HepG2 (cell line): ENCODE measurements around the gene BCL2L11. TPM values are rescaled to one million over a fixed set of nuclear protein-coding genes. Genes with fewer than 3 reads are reported as not detected.
A peak's percentile ranks its signal among the peaks of the same experiment; 100 is the strongest.

ENCODE experiments used
- CAMTA2 ChIP-seq: sonication (generic); formaldehyde crosslinking; IDR thresholded peaks from 2 replicates; pipeline ENCODE4 v1.4.0; 2020; ENCODE audit warnings: mild to moderate bottlenecking, missing genetic modification reagents, borderline replicate concordance
- FOXO1 ChIP-seq: sonication (generic); formaldehyde crosslinking; IDR thresholded peaks from 2 replicates; pipeline ENCODE4 v1.4.0; 2020; ENCODE audit warnings: missing genetic modification reagents
- HBP1 ChIP-seq: IDR thresholded peaks from 2 replicates; pipeline ENCODE4 v1.6.1; 2016; ENCODE audit warnings: low read depth, control low read depth
- HNRNPUL1 ChIP-seq: fragments of 200-400 bp; formaldehyde crosslinking; IDR thresholded peaks from 2 replicates; pipeline ENCODE4 v1.6.1; 2017; ENCODE audit warnings: low read depth, mild to moderate bottlenecking, low read length, moderate library complexity
- NCOA5 ChIP-seq: sonication (generic); formaldehyde crosslinking; IDR thresholded peaks from 2 replicates; pipeline ENCODE4 v1.4.0; 2020; ENCODE audit warnings: missing genetic modification reagents
- RFXANK ChIP-seq: IDR thresholded peaks from 2 replicates; pipeline ENCODE4 v1.6.1; 2016
- SOX6 ChIP-seq, 2 experiments: fragments of 450-650 bp in 1 of 2; sonication (generic) in 1 of 2; formaldehyde crosslinking in 1 of 2; IDR thresholded peaks; 2 replicates each; pipeline versions ENCODE4 v1.4.0 to v1.6.1; 2017 to 2020; ENCODE audit warnings: antibody characterized with exemption in 1 of 2, mild to moderate bottlenecking in 1 of 2, missing genetic modification reagents in 1 of 2
- TBP ChIP-seq: sonication (generic); formaldehyde crosslinking; IDR thresholded peaks from 2 replicates; pipeline ENCODE4 v1.5.0; 2020; ENCODE audit warnings: missing genetic modification reagents
- TFDP1 ChIP-seq: IDR thresholded peaks from 2 replicates; pipeline ENCODE4 v1.6.1; 2016; ENCODE audit warnings: missing compliant biosample characterization, missing genetic modification reagents, borderline replicate concordance
- XRCC5 ChIP-seq: fragments of 200-400 bp; formaldehyde crosslinking; optimal IDR thresholded peaks from 2 replicates; pipeline ENCODE3; 2017; ENCODE audit warnings: mild to moderate bottlenecking, low read length
- ZBTB8A ChIP-seq: sonication (generic); formaldehyde crosslinking; IDR thresholded peaks from 2 replicates; pipeline ENCODE4 v1.4.0; 2020; ENCODE audit warnings: mild to moderate bottlenecking, low read depth, missing genetic modification reagents, borderline replicate concordance
- ZFYVE20 ChIP-seq: sonication (generic); formaldehyde crosslinking; IDR thresholded peaks from 2 replicates; pipeline ENCODE4 v1.8.0; 2023; ENCODE audit warnings: low read depth, mild to moderate bottlenecking, moderate library complexity, missing genetic modification reagents, borderline replicate concordance
- ZNF260 ChIP-seq: sonication (generic); formaldehyde crosslinking; IDR thresholded peaks from 2 replicates; pipeline ENCODE4 v1.4.0; 2020; ENCODE audit warnings: missing genetic modification reagents, low read depth, mild to moderate bottlenecking, borderline replicate concordance
- ZNF296 ChIP-seq: sonication (generic); formaldehyde crosslinking; conservative IDR thresholded peaks from 2 replicates; pipeline ENCODE4 v1.5.0; 2020; ENCODE audit warnings: mild to moderate bottlenecking, missing genetic modification reagents
- ZNF33A ChIP-seq: sonication (generic); formaldehyde crosslinking; IDR thresholded peaks from 2 replicates; pipeline ENCODE4 v1.5.1; 2020; ENCODE audit warnings: missing genetic modification reagents, mild to moderate bottlenecking, moderate library complexity, borderline replicate concordance
- ZNF800 ChIP-seq: sonication (generic); formaldehyde crosslinking; IDR thresholded peaks from 2 replicates; pipeline ENCODE4 v1.4.0; 2020; ENCODE audit warnings: missing genetic modification reagents
- polyA plus RNA-seq, 8 experiments: library from polyadenylated mRNA; depleted of rRNA in 3 of 8; stranded (reverse) in 7 of 8; unstranded in 1 of 8; fragments of >200 nt; fragmentation: Illumina TruSeq in 4 of 8; extraction: Trizol in 4 of 8; gene quantifications; 2 replicates each; pipeline versions ENCODE4 v1.2.1 to v1.2.3, GENCODE V29; 2011 to 2016; ENCODE audit warnings: low read depth in 4 of 8, missing spikeins in 1 of 8, mixed read lengths in 1 of 8; ENCODE audit not compliant: insufficient read depth in 1 of 8
- total RNA-seq, 5 experiments: library from RNA; depleted of rRNA; stranded (reverse); fragments of >200 nt; fragmentation: Illumina TruSeq; extraction: Trizol; gene quantifications; 2 replicates each; pipeline ENCODE4 v1.2.3, GENCODE V29; 2016; ENCODE audit warnings: low read depth in 1 of 5
- TF ChIP-seq, protein P1 (sequence below): sonication (generic); formaldehyde crosslinking; IDR thresholded peaks from 2 replicates; pipeline ENCODE4 v1.4.0; 2020; ENCODE audit warnings: mild to moderate bottlenecking, missing genetic modification reagents
- TF ChIP-seq, protein P2 (sequence below): sonication (generic); formaldehyde crosslinking; IDR thresholded peaks from 2 replicates; pipeline ENCODE4; 2020; ENCODE audit warnings: missing genetic modification reagents, mild to moderate bottlenecking, borderline replicate concordance
- TF ChIP-seq, protein P3 (sequence below): sonication (generic); formaldehyde crosslinking; IDR thresholded peaks from 2 replicates; pipeline ENCODE4 v1.4.0; 2020; ENCODE audit warnings: mild to moderate bottlenecking, missing genetic modification reagents

Gene BCL2L11
- total and polyA plus RNA-seq, 2 of the 13 experiments (the other 11 are each of a cell fraction or from before 2014, with no cell fraction given) = 6.1 to 9.7 TPM

DNA sequence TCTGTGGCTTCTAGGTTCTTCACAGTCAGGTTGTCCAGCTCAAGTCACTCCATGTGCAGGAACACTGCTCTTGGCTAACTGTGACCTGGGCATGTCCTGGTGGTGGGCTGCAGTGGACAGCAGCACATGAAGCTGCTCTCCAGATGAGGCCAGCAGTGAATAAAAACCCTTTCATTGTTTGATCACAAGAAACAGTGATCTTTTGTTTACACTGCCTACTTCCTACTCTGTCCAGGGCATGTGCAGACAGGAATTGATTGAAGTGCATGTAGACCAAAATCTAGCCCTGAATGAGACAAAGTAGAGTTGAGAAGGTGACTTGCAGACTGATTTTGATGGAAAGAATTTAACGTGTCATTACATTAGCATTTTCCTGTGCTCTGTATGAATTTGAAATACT lies 34.9 kb downstream of the BCL2L11 start (continued):
- TF ChIP-seq, protein P1, sequence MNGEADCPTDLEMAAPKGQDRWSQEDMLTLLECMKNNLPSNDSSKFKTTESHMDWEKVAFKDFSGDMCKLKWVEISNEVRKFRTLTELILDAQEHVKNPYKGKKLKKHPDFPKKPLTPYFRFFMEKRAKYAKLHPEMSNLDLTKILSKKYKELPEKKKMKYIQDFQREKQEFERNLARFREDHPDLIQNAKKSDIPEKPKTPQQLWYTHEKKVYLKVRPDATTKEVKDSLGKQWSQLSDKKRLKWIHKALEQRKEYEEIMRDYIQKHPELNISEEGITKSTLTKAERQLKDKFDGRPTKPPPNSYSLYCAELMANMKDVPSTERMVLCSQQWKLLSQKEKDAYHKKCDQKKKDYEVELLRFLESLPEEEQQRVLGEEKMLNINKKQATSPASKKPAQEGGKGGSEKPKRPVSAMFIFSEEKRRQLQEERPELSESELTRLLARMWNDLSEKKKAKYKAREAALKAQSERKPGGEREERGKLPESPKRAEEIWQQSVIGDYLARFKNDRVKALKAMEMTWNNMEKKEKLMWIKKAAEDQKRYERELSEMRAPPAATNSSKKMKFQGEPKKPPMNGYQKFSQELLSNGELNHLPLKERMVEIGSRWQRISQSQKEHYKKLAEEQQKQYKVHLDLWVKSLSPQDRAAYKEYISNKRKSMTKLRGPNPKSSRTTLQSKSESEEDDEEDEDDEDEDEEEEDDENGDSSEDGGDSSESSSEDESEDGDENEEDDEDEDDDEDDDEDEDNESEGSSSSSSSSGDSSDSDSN (CRISPR knock-in tag) = no peak
- TF ChIP-seq XRCC5 (peak; percentile 66), ZBTB8A (no peak), TBP (CRISPR knock-in tag) (no peak), ZNF800 (CRISPR knock-in tag) (no peak), CAMTA2 (CRISPR knock-in tag) (no peak), HNRNPUL1 (no peak), ZNF33A (CRISPR knock-in tag) (no peak), SOX6 (IDR thresholded peaks at IDR 0.05) (no peak), SOX6 (CRISPR knock-in tag; IDR thresholded peaks at IDR 0.05) (peak; percentile 67; the same call in 1 of the 2 replicates), NCOA5 (CRISPR knock-in tag) (no peak), FOXO1 (CRISPR knock-in tag) (no peak; the same call in 1 of the 2 replicates), ZFYVE20 (no peak), RFXANK (CRISPR knock-in tag) (no peak), HBP1 (no peak), ZNF296 (no peak), ZNF260 (no peak), TFDP1 (CRISPR knock-in tag) (peak; percentile 65; the same call in 1 of the 2 replicates)
- TF ChIP-seq, protein P2, sequence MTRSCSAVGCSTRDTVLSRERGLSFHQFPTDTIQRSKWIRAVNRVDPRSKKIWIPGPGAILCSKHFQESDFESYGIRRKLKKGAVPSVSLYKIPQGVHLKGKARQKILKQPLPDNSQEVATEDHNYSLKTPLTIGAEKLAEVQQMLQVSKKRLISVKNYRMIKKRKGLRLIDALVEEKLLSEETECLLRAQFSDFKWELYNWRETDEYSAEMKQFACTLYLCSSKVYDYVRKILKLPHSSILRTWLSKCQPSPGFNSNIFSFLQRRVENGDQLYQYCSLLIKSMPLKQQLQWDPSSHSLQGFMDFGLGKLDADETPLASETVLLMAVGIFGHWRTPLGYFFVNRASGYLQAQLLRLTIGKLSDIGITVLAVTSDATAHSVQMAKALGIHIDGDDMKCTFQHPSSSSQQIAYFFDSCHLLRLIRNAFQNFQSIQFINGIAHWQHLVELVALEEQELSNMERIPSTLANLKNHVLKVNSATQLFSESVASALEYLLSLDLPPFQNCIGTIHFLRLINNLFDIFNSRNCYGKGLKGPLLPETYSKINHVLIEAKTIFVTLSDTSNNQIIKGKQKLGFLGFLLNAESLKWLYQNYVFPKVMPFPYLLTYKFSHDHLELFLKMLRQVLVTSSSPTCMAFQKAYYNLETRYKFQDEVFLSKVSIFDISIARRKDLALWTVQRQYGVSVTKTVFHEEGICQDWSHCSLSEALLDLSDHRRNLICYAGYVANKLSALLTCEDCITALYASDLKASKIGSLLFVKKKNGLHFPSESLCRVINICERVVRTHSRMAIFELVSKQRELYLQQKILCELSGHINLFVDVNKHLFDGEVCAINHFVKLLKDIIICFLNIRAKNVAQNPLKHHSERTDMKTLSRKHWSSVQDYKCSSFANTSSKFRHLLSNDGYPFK (CRISPR knock-in tag) = no peak
- TF ChIP-seq, protein P3, sequence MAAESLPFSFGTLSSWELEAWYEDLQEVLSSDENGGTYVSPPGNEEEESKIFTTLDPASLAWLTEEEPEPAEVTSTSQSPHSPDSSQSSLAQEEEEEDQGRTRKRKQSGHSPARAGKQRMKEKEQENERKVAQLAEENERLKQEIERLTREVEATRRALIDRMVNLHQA (CRISPR knock-in tag) = no peak
